ENCODE data around the gene NYAP2.

DNA sequence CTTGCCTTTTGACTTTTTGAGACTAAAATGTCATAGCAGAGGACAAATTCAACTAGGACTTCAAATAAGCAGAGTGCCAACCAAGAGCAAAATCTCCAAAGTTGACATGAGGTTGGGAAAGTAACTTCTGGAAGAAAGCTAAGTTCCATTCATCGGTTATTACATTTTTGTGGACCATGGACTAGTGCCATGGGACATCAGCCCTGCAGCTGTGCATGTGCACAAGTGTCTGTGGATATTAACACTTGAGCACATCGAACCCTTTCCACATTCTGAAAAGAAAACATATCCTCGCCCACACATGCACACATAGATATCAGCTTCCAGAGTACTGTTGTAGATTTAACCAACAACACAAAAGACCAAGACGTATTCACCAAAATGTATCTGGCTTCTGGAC, 262.6 kb downstream of the NYAP2 start:
- TF ChIP-seq CTCF (conservative IDR thresholded peaks at IDR 0.05; ENCODE audit: low read length): no peak
- TF ChIP-seq EZH2phosphoT487 (IDR thresholded peaks at IDR 0.05; ENCODE audit: borderline replicate concordance, low read depth, low read length): no peak

Data from OCI-LY7 (cell line).